DND-41 (cell line): ENCODE measurements around the gene MORN1.

Experiments
- CTCF ChIP-seq: IDR thresholded peaks from 2 replicates; pipeline ENCODE4 v1.5.1; 2012; ENCODE audit warnings: borderline replicate concordance, low read length, moderate library complexity, mild to moderate bottlenecking; ENCODE audit not compliant: poor library complexity, severe bottlenecking; ENCODE audit errors: extremely low read depth
- EZH2 ChIP-seq: IDR thresholded peaks from 3 replicates; pipeline ENCODE4 v1.6.1; 2012; ENCODE audit warnings: borderline replicate concordance, low read depth, mild to moderate bottlenecking, moderate library complexity, low read length, inconsistent platforms; ENCODE audit not compliant: severe bottlenecking

GRCh38 chr1:2375923-2376260 is 15.5 kb downstream of the MORN1 start:
- TF ChIP-seq CTCF = no peak
- no peak for TF ChIP-seq EZH2
